ENCODE measurements around the gene CTNNA1.

Gene CTNNA1

GRCh38 chr5:138903130-138903775 lies 150.0 kb downstream of the CTNNA1 start:
- Mint-ChIP-seq H3K4me1 (peaks cover 11% of the 10 kb centered on the region), H3K9me3 (no peaks in the 10 kb centered on the region), H3K36me3 (ENCODE audit: low read depth) (peaks cover 87% of the 10 kb centered on the region), H3K4me3 (no peak overlapping the region), H3K27ac (peak overlapping the region; percentile 6 to 57 (median 13)), H3K27me3 (ENCODE audit: low read depth) (no peaks in the 10 kb centered on the region)
- TF ChIP-seq, protein P1, sequence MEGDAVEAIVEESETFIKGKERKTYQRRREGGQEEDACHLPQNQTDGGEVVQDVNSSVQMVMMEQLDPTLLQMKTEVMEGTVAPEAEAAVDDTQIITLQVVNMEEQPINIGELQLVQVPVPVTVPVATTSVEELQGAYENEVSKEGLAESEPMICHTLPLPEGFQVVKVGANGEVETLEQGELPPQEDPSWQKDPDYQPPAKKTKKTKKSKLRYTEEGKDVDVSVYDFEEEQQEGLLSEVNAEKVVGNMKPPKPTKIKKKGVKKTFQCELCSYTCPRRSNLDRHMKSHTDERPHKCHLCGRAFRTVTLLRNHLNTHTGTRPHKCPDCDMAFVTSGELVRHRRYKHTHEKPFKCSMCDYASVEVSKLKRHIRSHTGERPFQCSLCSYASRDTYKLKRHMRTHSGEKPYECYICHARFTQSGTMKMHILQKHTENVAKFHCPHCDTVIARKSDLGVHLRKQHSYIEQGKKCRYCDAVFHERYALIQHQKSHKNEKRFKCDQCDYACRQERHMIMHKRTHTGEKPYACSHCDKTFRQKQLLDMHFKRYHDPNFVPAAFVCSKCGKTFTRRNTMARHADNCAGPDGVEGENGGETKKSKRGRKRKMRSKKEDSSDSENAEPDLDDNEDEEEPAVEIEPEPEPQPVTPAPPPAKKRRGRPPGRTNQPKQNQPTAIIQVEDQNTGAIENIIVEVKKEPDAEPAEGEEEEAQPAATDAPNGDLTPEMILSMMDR (IDR thresholded peaks at IDR 0.05; ENCODE audit: unreplicated experiment in 3 of 3), result no peak

DNA sequence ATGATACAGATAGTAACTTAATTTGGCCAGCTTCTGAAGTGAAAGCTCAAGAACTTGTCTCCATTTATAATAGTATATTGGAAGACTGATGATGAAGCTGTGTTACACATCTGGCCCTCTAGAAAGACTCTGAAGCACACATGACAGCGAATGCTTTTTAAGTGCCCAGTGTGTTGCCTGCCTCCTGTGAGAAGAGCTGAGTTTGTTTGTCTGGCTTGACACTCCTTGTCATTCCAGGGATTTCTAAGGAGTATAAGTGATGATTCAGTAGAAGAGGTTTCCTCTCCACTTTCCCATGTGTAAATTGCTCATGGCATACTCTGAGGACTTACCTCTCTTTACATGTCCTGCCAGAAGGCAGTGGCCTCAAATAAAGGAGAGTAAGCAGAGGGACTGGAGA lies 152.3 kb downstream of the CTNNA1 start:
- Mint-ChIP-seq H3K27me3 (ENCODE audit: low read depth) (no peaks in the 10 kb centered on the region), H3K27ac (peak overlapping the region in 2 of 3 experiments; percentile 78)
- TF ChIP-seq, protein P1 (IDR thresholded peaks at IDR 0.05; ENCODE audit: unreplicated experiment in 3 of 3), result no peak

GRCh38 chr5:138909734-138910133 lies 156.5 kb downstream of the CTNNA1 start:
- Mint-ChIP-seq H3K27me3 (ENCODE audit: low read depth) (no peaks in the 10 kb centered on the region), H3K9me3 (no peaks in the 10 kb centered on the region), H3K36me3 (ENCODE audit: low read depth) (peaks cover 73% of the 10 kb centered on the region), H3K27ac (no peak overlapping the region), H3K4me3 (no peak overlapping the region), H3K4me1 (no peaks in the 10 kb centered on the region)
- TF ChIP-seq, protein P1 (IDR thresholded peaks at IDR 0.05; ENCODE audit: unreplicated experiment in 3 of 3), result no peak

More for the DNA sequence above, 152.3 kb downstream of the CTNNA1 start:
- peaks cover 6% of the 10 kb centered on the region for H3K4me1 Mint-ChIP-seq
- H3K9me3 Mint-ChIP-seq, result no peaks in the 10 kb centered on the region
- peak overlapping the region in 1 of 3 experiments; percentile 1 for H3K4me3 Mint-ChIP-seq
- peaks cover 87% of the 10 kb centered on the region for H3K36me3 Mint-ChIP-seq (ENCODE audit: low read depth)

DNA sequence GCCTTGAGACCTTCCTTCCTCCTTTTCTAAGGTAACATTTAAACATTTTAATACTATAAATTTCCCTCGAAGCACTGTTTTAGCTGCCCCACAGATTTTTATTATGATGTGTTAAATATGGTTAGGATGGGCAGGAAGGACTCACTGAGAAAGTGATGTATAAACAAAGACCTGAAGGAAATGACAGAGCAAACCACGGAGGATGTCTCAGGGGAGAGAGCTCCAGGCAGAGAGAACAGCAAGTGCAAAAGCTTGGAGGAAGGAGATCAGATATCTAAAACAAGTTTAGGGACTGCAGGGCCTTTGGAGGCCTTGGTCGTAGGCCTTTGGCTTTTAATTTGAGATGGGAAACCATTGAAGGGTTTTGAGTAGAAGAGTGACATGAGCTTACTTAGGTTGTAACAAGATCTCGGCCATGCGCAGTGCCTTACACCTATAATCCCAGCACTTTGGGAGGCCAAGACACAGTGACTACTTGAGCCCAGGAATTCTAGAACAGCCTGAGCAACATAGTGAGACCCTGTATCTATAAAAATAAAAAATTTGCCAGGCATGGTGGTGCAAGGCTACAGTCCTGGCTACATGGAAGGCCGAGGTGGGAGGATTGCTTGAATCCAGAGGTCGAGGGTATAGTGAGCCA lies 157.4 kb downstream of the CTNNA1 start:
- Mint-ChIP-seq H3K27me3 (ENCODE audit: low read depth) (no peaks in the 10 kb centered on the region), H3K4me1 (no peaks in the 10 kb centered on the region), H3K4me3 (no peak overlapping the region), H3K9me3 (no peaks in the 10 kb centered on the region), H3K36me3 (ENCODE audit: low read depth) (peaks cover 74% of the 10 kb centered on the region), H3K27ac (no peak overlapping the region)
- TF ChIP-seq, protein P1 (IDR thresholded peaks at IDR 0.05; ENCODE audit: unreplicated experiment in 3 of 3), result no peak

GRCh38 chr5:138911441-138911840 lies 158.2 kb downstream of the CTNNA1 start:
- Mint-ChIP-seq H3K36me3 (ENCODE audit: low read depth) (peaks cover 73% of the 10 kb centered on the region), H3K27ac (peak overlapping the region in 2 of 3 experiments; percentile 27 to 58), H3K4me3 (no peak overlapping the region), H3K27me3 (ENCODE audit: low read depth) (no peaks in the 10 kb centered on the region), H3K9me3 (no peaks in the 10 kb centered on the region), H3K4me1 (no peaks in the 10 kb centered on the region)
- TF ChIP-seq, protein P1 (IDR thresholded peaks at IDR 0.05; ENCODE audit: unreplicated experiment in 3 of 3), result no peak
